Spinal cord (tissue), 10 donors: ENCODE data around the gene HS2ST1. TPM values are rescaled to one million over a fixed set of nuclear protein-coding genes. Genes with fewer than 3 reads are reported as not detected.
"Not testable (repeated sequence)": the region's sequence is repeated elsewhere in the genome, so short reads cannot be mapped to it uniquely, and the experiment has no call there.

Experiments
- DNase-seq, 6 donors: peaks; one replicate each; pipeline versions ENCODE4 v3.0.0 to v3.0.0-alpha.2; 2013 to 2015; ENCODE audit warnings: low spot score in 6 of 6, low read depth in 4 of 6
- H3K27ac ChIP-seq: one replicate; pipeline ENCODE4 v1.5.1; 2013; ENCODE audit warnings: low read depth, low read length, control low read depth
- H3K27me3 ChIP-seq: one replicate; pipeline ENCODE4 v1.6.1; 2013; ENCODE audit warnings: low read length; ENCODE audit not compliant: control insufficient read depth, insufficient read depth
- H3K36me3 ChIP-seq: one replicate; pipeline ENCODE4 v1.6.1; 2013; ENCODE audit warnings: low read length; ENCODE audit not compliant: control insufficient read depth, insufficient read depth
- H3K4me1 ChIP-seq: one replicate; pipeline ENCODE4 v1.6.1; 2013; ENCODE audit warnings: low read length; ENCODE audit not compliant: control insufficient read depth, insufficient read depth
- H3K4me3 ChIP-seq: one replicate; pipeline ENCODE4 v1.5.1; 2013; ENCODE audit warnings: low read depth, low read length, control low read depth
- H3K9me3 ChIP-seq: one replicate; pipeline ENCODE4 v1.6.1; 2013; ENCODE audit warnings: low read length; ENCODE audit not compliant: control insufficient read depth, insufficient read depth
- WGBS: methylation state at CpG from one replicate; pipeline ENCODE4 v1.1.5; 2013; ENCODE audit warnings: missing lambda C conversion rate; ENCODE audit not compliant: insufficient coverage; 5-methylcytosine and 5-hydroxymethylcytosine counted together
- polyA plus RNA-seq, 2 donors: library from polyadenylated mRNA; unstranded; fragments of 120-200 nt; gene quantifications; one replicate each; pipeline ENCODE4 v1.2.1, GENCODE V29; 2013; ENCODE audit not compliant: insufficient read length in 2 of 2
- total RNA-seq, 2 donors: library from RNA; depleted of rRNA in 1 of 2; stranded (reverse); fragments of 120-200 nt in 1 of 2; fragments of >200 nt in 1 of 2; gene quantifications; one replicate each; pipeline versions ENCODE4 v1.2.3 to v1.2.4, GENCODE V29; 2013 to 2014
- donor health status: healthy.

Gene HS2ST1
- total and polyA plus RNA-seq, 4 donors, result 24.2 to 51.0 (median 37.3) TPM

DNA sequence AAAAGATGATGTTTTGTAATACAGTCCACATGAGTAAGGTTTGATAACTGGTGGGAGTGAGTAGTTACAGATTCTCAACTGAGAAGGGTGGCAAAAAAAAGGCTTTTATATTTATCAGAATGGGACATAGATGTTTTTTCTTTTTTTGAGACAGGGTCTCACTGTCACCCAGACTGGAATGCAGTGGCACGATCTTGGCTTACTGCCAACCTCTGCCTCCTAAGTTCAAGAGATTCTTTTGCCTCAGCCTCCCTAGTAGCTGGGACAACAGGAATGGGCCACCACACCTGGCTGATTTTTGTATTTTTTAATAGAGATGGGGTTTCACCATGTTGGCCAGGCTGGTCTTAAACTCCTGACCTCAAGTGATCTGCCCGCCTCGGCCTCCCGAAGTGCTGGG lies 113.1 kb downstream of the HS2ST1 start:
- not testable (repeated sequence) for DNase-seq, H3K27ac ChIP-seq, H3K4me1 ChIP-seq, H3K4me3 ChIP-seq, H3K36me3 ChIP-seq, H3K9me3 ChIP-seq, H3K27me3 ChIP-seq
- 40% methylated on average over 1 of the region's 4 CpGs for WGBS

- Histone ChIP-seq H3K4me1 (no peaks in the 10 kb centered on the region), H3K4me3 (no peak overlapping the region), H3K27me3 (no peaks in the 10 kb centered on the region), H3K36me3 (no peaks in the 10 kb centered on the region), H3K9me3 (peaks cover 2% of the 10 kb centered on the region), H3K27ac (no peak overlapping the region)
- DNase-seq, result no peak
- WGBS, result no CpG with 5 or more reads among the region's 2 CpGs
These were observed 114.1 kb downstream of the HS2ST1 start for GRCh38 chr1:87028576-87028975.

GRCh38 chr1:87030740-87031690 lies 116.6 kb downstream of the HS2ST1 start:
- no peak overlapping the region for H3K27ac ChIP-seq
- H3K4me3 ChIP-seq, result no peak overlapping the region
- peaks cover 2% of the 10 kb centered on the region for H3K9me3 ChIP-seq
- H3K36me3 ChIP-seq, result no peaks in the 10 kb centered on the region
- peak in 2 of 6 donors; percentile 15 to 61 for DNase-seq
- H3K27me3 ChIP-seq, result no peaks in the 10 kb centered on the region
- WGBS, result 100% methylated on average over 3 of the region's 9 CpGs
- no peaks in the 10 kb centered on the region for H3K4me1 ChIP-seq

DNA sequence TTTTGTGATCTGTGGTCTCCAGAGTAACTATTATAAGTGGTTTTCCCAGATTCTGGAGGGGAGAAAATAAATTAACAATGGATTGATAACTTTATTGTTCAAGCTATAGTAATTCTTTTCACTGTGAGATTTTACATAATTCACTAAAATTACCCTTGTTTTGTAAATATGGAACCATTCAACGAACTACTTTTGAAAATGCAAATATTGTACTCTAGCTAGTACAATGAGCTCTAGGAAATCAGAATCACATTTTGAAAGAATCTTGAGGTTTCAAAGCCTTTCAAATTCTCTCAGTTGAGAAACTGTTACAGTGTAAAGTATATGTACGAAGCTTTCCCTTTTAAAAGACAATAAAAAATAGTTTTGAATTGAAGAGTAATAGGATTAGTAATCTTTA lies 119.9 kb downstream of the HS2ST1 start:
- Histone ChIP-seq H3K27ac (no peak overlapping the region), H3K27me3 (no peaks in the 10 kb centered on the region), H3K4me3 (no peak overlapping the region), H3K4me1 (no peaks in the 10 kb centered on the region), H3K36me3 (no peaks in the 10 kb centered on the region), H3K9me3 (peaks cover under 1% of the 10 kb centered on the region)
- DNase-seq, result no peak
- WGBS, result no CpG with 5 or more reads among the region's 2 CpGs

DNA sequence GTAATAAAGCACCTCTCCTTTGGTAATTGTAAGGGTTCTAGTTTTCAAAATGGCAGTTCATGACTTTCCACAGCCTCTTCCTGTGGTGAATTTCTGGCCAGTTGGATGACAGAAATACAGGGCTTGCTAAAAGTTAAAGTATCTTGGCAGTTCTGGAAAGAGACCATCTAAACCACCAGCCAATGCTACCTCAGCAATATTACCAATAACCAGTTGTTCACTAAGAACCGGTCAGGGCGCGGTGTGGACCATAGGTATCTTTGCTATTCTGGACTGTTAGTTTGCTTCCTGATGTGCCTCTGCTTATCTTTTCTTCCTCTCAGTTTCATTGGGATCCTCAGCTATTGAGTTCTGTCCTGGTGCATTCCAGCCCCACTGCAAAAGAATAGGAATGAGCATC lies 124.7 kb downstream of the HS2ST1 start:
- no peaks in the 10 kb centered on the region for H3K27me3 ChIP-seq

DNA sequence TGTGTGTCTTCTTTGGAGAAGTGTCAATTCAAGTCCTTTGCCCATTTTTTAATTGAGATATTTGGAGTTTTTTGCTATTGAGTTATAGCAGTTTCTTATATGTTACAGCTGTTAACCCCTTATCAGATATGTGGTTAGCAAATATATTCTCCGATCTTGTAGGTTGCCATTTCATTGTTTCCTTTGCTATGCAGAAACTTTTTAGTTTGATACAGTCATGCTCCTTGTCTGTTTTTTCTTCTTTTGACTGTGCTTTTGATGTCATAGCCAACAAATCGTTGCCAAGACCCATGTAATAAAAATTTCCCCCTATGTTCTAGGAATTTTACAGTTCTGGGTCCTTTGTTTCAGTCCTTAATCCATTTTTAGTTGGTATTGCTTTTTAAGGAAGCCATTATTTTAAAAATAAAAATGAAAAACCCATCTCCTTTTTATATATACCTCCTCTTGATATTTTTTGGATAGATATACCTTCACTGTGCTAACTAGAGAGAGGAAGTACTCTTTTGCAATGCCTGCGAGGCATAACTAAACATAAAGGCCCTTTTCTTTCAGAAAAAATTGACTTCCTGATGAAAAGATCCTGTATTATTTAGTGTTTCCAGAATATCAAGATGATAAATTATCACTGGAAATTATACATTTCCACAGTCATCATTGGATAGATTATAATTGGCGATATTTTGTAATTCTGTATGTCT lies 127.8 kb downstream of the HS2ST1 start:
- no peaks in the 10 kb centered on the region for H3K27me3 ChIP-seq
- H3K4me3 ChIP-seq, result no peak overlapping the region
- H3K4me1 ChIP-seq, result no peaks in the 10 kb centered on the region
- no peaks in the 10 kb centered on the region for H3K9me3 ChIP-seq
- H3K36me3 ChIP-seq, result no peaks in the 10 kb centered on the region
- WGBS, result no CpG with 5 or more reads among the region's 4 CpGs
- DNase-seq, result no peak
- H3K27ac ChIP-seq, result no peak overlapping the region

More for the DNA sequence above, 124.7 kb downstream of the HS2ST1 start:
- Histone ChIP-seq H3K4me1 (no peaks in the 10 kb centered on the region), H3K36me3 (no peaks in the 10 kb centered on the region), H3K27ac (no peak overlapping the region), H3K4me3 (no peak overlapping the region), H3K9me3 (no peaks in the 10 kb centered on the region)
- no CpG with 5 or more reads among the region's 3 CpGs for whole genome bisulfite sequencing
- DNase-seq, result no peak

GRCh38 chr1:87044424-87044823 lies 130.0 kb downstream of the HS2ST1 start:
- Histone ChIP-seq H3K4me1 (no peaks in the 10 kb centered on the region), H3K9me3 (no peaks in the 10 kb centered on the region), H3K36me3 (no peaks in the 10 kb centered on the region), H3K4me3 (no peak overlapping the region), H3K27ac (no peak overlapping the region), H3K27me3 (no peaks in the 10 kb centered on the region)
- DNase-seq, result no peak

GRCh38 chr1:87044840-87045239 lies 130.4 kb downstream of the HS2ST1 start:
- no peak for DNase-seq
- WGBS, result 92% methylated on average over 2 of the region's 5 CpGs
- no peaks in the 10 kb centered on the region for H3K4me1 ChIP-seq
- H3K27me3 ChIP-seq, result no peaks in the 10 kb centered on the region
- no peak overlapping the region for H3K27ac ChIP-seq
- H3K36me3 ChIP-seq, result no peaks in the 10 kb centered on the region
- no peak overlapping the region for H3K4me3 ChIP-seq
- H3K9me3 ChIP-seq, result no peaks in the 10 kb centered on the region

DNA sequence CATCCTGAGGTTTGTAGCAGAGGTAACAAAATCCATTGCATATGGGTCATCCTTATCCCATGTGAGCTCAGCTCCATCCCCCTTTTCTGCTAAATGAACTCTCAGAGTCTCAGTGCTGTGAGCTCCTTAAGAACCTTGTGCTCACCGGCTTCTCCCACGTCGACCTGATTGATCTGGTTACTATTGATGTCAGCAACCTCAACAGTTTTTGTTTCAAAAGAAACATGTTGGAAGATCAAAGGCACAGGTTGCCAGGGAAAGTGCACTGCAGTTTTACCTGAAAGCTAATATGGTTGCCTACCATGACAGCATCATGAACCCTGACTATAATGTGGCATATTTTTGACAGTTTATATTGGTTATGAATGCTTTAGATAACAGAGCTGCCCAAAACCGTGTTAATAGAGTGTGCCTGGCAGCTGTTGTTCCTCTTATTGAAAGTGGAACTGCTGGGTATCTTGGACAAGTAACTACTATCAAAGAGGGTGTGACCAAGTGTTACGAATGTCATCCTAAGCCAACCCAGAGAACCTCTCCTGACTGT lies 131.4 kb downstream of the HS2ST1 start:
- H3K9me3 ChIP-seq, result no peaks in the 10 kb centered on the region
- WGBS, result 83% methylated on average over 1 of the region's 5 CpGs

More for the DNA sequence above, 131.4 kb downstream of the HS2ST1 start:
- H3K27me3 ChIP-seq, result no peaks in the 10 kb centered on the region
- DNase-seq, result no peak
- H3K36me3 ChIP-seq, result no peaks in the 10 kb centered on the region
- no peaks in the 10 kb centered on the region for H3K4me1 ChIP-seq
- H3K4me3 ChIP-seq, result no peak overlapping the region
- no peak overlapping the region for H3K27ac ChIP-seq
